Retinal pigment epithelial cell (primary cell): ENCODE results near the gene FXR2.
"Not testable (repeated sequence)": the region's sequence is repeated elsewhere in the genome, so short reads cannot be mapped to it uniquely, and the experiment has no call there.

Experiments
- DNase-seq: peaks from one replicate; pipeline ENCODE4 v3.0.0-alpha.2; 2010; ENCODE audit warnings: low read depth
- H3K4me3 ChIP-seq: 2 replicates; pipeline ENCODE4 v1.5.1; 2011; ENCODE audit warnings: mild to moderate bottlenecking, low read length, control low read depth, moderate library complexity
- CTCF ChIP-seq: conservative IDR thresholded peaks from 2 replicates; pipeline ENCODE4 v1.5.1; 2011; ENCODE audit warnings: low read depth, low read length, control low read depth, inconsistent platforms

FXR2 gene

GRCh38 chr17:7615265-7615747 lies 609 bp upstream of the FXR2 start:
- no peak for DNase-seq
- no peak for TF ChIP-seq CTCF
- H3K4me3 ChIP-seq = peak overlapping the region; percentile 47

GRCh38 chr17:7613769-7614424 lies 800 bp downstream of the FXR2 start:
- no peak for TF ChIP-seq CTCF
- H3K4me3 ChIP-seq = peak overlapping the region; percentile 87
- DNase-seq = no peak

DNA sequence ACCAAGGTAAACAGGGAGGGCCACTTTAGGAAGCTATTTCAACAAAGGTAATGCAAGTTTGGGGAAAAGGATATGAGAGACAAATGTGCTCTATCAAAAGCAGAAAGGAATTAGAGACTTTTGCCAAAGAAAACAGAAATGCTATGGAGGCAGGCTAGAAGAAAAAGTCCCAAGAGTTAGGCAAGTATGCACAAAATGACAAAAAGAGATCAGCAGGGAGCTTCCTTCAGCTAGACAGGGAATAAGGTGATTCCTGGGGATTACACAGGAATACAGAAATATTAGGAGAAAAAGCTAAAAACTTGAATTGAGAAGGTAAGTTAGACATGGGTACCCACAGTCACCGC lies 2.4 kb downstream of the FXR2 start:
- H3K4me3 ChIP-seq = no peak overlapping the region
- DNase-seq = no peak
- TF ChIP-seq CTCF = no peak

GRCh38 chr17:7611635-7612293 lies 2.9 kb downstream of the FXR2 start:
- no peak for TF ChIP-seq CTCF
- DNase-seq = no peak
- peak overlapping the region; percentile 7 for H3K4me3 ChIP-seq

- no peak for DNase-seq
Measured at GRCh38 chr17:7610641-7611040, 4.1 kb downstream of the FXR2 start.

GRCh38 chr17:7606280-7606679 lies 8.4 kb downstream of the FXR2 start:
- DNase-seq = no peak
- no peak for TF ChIP-seq CTCF
- H3K4me3 ChIP-seq = no peak overlapping the region

More at GRCh38 chr17:7610641-7611040, 4.1 kb downstream of the FXR2 start:
- no peak for TF ChIP-seq CTCF
- no peak overlapping the region for H3K4me3 ChIP-seq

GRCh38 chr17:7597561-7597960 lies 17.1 kb downstream of the FXR2 start:
- not testable (repeated sequence) for H3K4me3 ChIP-seq, DNase-seq
